Stimulated activated CD8-positive, alpha-beta memory T cell treated with anti-CD3 and anti-CD28 coated beads, Interleukin-15, amount 100 ng/mL, for 48 hours (primary cell): ENCODE measurements around the gene GAS1.

ENCODE experiments used
- DNase-seq, 2 donors: peaks; one replicate each; pipeline ENCODE4 v3.0.0-alpha.2; 2020; ENCODE audit warnings: low read depth in 2 of 2

GAS1 gene

GRCh38 chr9:86947146-86948073 lies at the start of gene GAS1:
GAS1 (minus strand) TSS chr9:86947506; CDS start chr9:86946779, 727 bp downstream.
- peak; percentile 40 to 42 for DNase-seq

- no peak for DNase-seq
Observed at GRCh38 chr9:86994231-86994630, 46.9 kb upstream of the GAS1 start.

- no peak for DNase-seq
Observed at GRCh38 chr9:86993830-86994229, 46.5 kb upstream of the GAS1 start.

- no peak for DNase-seq
Observed at GRCh38 chr9:86991077-86991476, 43.8 kb upstream of the GAS1 start.

GRCh38 chr9:86990290-86990689 lies 43.0 kb upstream of the GAS1 start:
- DNase-seq: no peak

- DNase-seq: no peak
Observed at GRCh38 chr9:86987900-86988299, 40.6 kb upstream of the GAS1 start.

- DNase-seq: no peak
Observed at GRCh38 chr9:86985132-86985647, 37.9 kb upstream of the GAS1 start.

GRCh38 chr9:86983620-86984259 lies 36.4 kb upstream of the GAS1 start:
- DNase-seq: no peak

- no peak for DNase-seq
Observed at GRCh38 chr9:86983249-86983619, 35.9 kb upstream of the GAS1 start.

- no peak for DNase-seq
Observed at GRCh38 chr9:86980802-86981201, 33.5 kb upstream of the GAS1 start.

GRCh38 chr9:86979657-86980056 lies 32.4 kb upstream of the GAS1 start:
- DNase-seq: no peak

- DNase-seq: no peak
Observed at GRCh38 chr9:86978922-86979474, 31.7 kb upstream of the GAS1 start.

GRCh38 chr9:86978413-86978812 lies 31.1 kb upstream of the GAS1 start:
- no peak for DNase-seq

GRCh38 chr9:86977205-86977835 lies 30.0 kb upstream of the GAS1 start:
- no peak for DNase-seq

- DNase-seq: no peak
Observed at GRCh38 chr9:86975606-86976005, 28.3 kb upstream of the GAS1 start.

GRCh38 chr9:86975036-86975435 lies 27.7 kb upstream of the GAS1 start:
- DNase-seq: no peak

- DNase-seq: no peak
Observed at GRCh38 chr9:86974421-86974820, 27.1 kb upstream of the GAS1 start.

GRCh38 chr9:86971742-86972141 lies 24.4 kb upstream of the GAS1 start:
- DNase-seq: no peak

- no peak for DNase-seq
Observed at GRCh38 chr9:86968258-86968920, 21.1 kb upstream of the GAS1 start.

- no peak for DNase-seq
Observed at GRCh38 chr9:86966852-86967511, 19.7 kb upstream of the GAS1 start.
